ENCODE data around the gene ATP11A.

DNA sequence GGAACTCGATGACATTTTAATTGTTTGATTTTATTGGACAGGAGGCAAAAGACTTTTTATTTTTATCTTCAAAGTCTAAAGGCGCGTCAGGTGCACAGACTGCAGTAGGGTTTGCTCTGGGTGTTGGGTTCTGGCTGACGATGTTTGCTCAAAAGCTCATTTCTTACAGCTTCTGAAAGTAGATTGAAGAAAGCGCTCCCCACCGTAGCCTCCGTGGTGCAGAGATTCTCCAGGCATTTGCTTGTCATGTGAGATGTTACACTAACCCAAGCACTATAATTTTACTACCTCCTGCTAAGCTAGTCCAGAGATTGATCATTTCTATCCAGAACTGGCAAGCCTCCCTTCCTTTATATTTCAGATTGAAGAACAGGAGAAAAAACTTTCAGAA, 14.5 kb upstream of the ATP11A start:
- TF ChIP-seq EZH2phosphoT487 (IDR thresholded peaks at IDR 0.05; ENCODE audit: unreplicated experiment) (no peak), EZH2 (IDR thresholded peaks at IDR 0.05; ENCODE audit: low read depth, unreplicated experiment) (no peak)
- TF ChIP-seq, protein P1, sequence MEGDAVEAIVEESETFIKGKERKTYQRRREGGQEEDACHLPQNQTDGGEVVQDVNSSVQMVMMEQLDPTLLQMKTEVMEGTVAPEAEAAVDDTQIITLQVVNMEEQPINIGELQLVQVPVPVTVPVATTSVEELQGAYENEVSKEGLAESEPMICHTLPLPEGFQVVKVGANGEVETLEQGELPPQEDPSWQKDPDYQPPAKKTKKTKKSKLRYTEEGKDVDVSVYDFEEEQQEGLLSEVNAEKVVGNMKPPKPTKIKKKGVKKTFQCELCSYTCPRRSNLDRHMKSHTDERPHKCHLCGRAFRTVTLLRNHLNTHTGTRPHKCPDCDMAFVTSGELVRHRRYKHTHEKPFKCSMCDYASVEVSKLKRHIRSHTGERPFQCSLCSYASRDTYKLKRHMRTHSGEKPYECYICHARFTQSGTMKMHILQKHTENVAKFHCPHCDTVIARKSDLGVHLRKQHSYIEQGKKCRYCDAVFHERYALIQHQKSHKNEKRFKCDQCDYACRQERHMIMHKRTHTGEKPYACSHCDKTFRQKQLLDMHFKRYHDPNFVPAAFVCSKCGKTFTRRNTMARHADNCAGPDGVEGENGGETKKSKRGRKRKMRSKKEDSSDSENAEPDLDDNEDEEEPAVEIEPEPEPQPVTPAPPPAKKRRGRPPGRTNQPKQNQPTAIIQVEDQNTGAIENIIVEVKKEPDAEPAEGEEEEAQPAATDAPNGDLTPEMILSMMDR (conservative IDR thresholded peaks at IDR 0.05; ENCODE audit: low read depth in 2 of 2): no peak
- TF ChIP-seq, protein P2, sequence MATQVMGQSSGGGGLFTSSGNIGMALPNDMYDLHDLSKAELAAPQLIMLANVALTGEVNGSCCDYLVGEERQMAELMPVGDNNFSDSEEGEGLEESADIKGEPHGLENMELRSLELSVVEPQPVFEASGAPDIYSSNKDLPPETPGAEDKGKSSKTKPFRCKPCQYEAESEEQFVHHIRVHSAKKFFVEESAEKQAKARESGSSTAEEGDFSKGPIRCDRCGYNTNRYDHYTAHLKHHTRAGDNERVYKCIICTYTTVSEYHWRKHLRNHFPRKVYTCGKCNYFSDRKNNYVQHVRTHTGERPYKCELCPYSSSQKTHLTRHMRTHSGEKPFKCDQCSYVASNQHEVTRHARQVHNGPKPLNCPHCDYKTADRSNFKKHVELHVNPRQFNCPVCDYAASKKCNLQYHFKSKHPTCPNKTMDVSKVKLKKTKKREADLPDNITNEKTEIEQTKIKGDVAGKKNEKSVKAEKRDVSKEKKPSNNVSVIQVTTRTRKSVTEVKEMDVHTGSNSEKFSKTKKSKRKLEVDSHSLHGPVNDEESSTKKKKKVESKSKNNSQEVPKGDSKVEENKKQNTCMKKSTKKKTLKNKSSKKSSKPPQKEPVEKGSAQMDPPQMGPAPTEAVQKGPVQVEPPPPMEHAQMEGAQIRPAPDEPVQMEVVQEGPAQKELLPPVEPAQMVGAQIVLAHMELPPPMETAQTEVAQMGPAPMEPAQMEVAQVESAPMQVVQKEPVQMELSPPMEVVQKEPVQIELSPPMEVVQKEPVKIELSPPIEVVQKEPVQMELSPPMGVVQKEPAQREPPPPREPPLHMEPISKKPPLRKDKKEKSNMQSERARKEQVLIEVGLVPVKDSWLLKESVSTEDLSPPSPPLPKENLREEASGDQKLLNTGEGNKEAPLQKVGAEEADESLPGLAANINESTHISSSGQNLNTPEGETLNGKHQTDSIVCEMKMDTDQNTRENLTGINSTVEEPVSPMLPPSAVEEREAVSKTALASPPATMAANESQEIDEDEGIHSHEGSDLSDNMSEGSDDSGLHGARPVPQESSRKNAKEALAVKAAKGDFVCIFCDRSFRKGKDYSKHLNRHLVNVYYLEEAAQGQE (IDR thresholded peaks at IDR 0.05; ENCODE audit: unreplicated experiment): no peak

All from GM23338 (cell line).